CD4-positive, alpha-beta T cell treated with Interleukin-12 subunit alpha and Interleukin-12 subunit beta, for 1 hour (primary cell): ENCODE measurements around the gene DNER.

ENCODE experiments used
- DNase-seq: peaks from one replicate; pipeline ENCODE4 v3.0.0-alpha.2; 2020

DNER gene

GRCh38 chr2:229477269-229477755, 237.0 kb downstream of the DNER start:
- no peak for DNase-seq

GRCh38 chr2:229475778-229476177, 238.6 kb downstream of the DNER start:
- DNase-seq: no peak

- DNase-seq: no peak
These were observed 240.2 kb downstream of the DNER start for GRCh38 chr2:229474125-229474524.

DNA sequence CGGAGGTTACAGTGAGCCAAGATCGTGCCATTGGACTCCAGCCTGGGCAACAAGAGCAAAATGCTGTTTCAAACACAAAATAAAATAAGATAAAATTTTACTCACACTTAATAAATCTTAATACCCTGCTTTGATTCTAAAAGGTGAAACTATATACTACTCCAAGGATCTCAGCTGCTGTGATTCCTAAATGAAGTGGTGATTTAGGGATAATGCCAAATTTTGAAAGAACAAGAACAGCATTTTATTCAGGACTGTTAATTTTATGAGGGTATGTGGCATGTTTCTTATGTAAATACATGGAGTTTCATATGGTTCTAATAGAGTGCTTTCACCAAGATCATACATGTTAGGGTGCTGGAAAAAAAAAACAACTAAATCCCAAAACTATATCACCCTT, 243.6 kb downstream of the DNER start:
- no peak for DNase-seq

DNA sequence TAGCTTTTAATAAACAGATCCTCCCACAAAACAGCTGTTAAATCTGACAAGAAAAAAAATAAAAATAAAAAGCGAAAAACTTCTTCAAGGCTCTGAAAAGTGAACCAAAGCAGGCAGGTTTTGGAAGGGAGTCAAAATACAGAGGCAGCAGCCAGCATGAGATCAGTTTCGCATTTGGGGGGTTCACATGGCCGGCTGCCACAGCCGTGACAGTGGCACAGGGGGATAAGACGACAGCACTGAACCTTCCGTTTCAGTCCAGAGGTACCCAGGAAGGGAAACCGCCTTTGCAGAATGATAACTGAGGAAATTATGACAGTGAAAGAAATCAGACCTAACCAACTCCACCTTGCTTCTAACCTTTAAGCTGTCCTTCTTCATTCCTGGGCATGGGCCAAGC, 246.6 kb downstream of the DNER start:
- no peak for DNase-seq

DNA sequence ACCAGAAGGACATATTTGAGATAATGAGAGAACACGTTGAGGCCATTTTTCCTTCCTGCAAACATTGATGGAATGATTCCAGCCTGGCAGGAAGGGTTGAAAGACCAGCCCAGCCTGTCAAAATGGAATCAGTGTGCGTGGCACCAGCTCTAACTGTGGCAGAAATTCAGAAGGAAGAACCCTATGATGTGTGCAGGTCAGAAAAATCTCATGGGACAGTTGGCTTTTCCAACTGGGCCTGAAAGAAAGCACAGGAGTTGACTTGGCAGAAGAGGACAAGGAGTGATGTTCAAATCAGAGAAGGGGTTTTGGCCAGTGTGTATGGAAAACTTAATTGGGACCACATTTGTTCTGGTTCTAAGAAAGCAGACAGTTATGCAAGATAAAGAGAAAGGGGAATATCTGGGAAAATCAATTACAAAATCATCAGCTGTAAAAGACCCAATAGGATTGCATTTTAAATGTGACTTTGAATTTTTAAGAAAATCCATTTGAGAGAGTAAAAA, 250.5 kb downstream of the DNER start:
- DNase-seq: no peak

DNA sequence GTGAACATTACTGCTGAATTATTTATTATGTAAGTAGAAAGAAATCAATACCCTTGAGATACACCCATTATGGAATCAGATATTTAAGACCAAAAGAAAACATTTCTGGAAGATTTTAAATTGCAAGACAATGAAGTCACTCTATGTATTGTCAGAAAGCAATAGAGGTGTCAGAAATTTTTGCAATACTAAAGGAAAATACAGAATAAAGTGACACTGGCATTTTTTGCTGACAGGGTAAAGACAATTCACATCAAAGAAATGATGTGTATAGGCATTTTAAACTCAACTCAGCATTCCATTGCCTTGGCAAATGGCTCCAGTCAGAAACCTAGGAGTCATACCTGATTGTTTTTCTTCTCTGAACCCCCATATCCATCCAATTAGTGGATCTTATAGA, 252.2 kb downstream of the DNER start:
- no peak for DNase-seq

DNA sequence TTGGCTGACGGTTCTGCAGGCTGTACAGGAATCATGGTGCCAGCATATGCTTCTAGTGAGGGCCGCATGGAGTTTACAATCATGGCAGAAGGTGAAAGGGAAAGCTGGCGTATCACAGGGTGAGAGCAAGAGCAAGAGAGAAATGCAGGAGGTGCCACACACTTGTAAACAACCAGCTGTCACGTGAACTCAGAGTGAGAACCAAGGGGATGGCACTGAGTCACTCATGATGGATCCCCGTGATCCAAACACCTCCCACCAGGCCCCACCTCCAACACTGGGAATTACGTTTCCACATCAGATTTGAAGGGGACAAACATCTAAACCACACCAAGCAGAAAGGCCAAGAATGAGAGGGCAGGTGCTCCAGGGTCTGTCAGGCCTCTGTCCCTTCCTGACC, 258.3 kb downstream of the DNER start:
- no peak for DNase-seq

- DNase-seq: no peak
These were observed 259.3 kb downstream of the DNER start for GRCh38 chr2:229454934-229455631.

GRCh38 chr2:229453230-229453629, 261.1 kb downstream of the DNER start:
- DNase-seq: no peak

DNA sequence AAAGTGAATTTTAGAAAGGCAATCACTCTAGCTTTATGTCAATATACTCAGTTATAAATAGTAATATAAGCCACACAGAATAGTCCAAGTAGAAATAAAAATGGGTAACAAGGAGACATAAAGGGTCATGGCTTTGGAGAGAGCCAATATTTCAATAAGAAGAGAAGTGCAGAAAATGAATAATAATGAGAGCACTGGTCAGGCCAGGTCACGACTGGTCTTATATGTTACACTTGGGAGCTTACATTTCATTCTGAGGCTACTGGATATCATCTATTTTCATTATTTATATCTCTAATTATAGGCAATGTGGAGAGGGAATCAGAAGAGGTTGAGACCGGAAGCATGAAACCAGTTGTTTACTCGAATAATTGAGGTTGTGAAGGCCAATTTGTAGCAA, 262.5 kb downstream of the DNER start:
- no peak for DNase-seq

DNA sequence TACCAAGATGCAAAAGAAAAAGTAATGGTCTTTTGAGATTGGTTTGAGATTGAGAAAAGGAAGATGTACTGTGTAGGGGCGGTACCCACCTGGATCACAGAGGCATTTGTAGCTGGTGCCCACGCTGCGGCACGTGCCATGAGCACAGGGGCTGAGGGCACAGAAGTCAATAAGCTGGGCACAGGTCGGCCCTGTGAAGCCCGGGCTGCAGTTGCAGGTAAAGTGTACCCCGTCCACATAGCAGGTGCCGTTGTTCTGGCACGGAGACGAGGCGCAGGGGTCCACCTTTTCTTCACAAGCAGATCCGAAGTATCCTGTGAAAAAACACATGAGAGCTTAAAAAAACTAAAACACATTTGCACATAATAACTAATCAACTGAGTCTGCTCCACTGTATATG, 267.1 kb downstream of the DNER start:
- no peak for DNase-seq

GRCh38 chr2:229446350-229446749, 268.0 kb downstream of the DNER start:
- no peak for DNase-seq

- DNase-seq: no peak
These were observed 268.7 kb downstream of the DNER start for GRCh38 chr2:229445501-229446211.

GRCh38 chr2:229445019-229445418, 269.3 kb downstream of the DNER start:
- no peak for DNase-seq

GRCh38 chr2:229443546-229444268, 270.6 kb downstream of the DNER start:
- no peak for DNase-seq

GRCh38 chr2:229443141-229443540, 271.2 kb downstream of the DNER start:
- no peak for DNase-seq

DNA sequence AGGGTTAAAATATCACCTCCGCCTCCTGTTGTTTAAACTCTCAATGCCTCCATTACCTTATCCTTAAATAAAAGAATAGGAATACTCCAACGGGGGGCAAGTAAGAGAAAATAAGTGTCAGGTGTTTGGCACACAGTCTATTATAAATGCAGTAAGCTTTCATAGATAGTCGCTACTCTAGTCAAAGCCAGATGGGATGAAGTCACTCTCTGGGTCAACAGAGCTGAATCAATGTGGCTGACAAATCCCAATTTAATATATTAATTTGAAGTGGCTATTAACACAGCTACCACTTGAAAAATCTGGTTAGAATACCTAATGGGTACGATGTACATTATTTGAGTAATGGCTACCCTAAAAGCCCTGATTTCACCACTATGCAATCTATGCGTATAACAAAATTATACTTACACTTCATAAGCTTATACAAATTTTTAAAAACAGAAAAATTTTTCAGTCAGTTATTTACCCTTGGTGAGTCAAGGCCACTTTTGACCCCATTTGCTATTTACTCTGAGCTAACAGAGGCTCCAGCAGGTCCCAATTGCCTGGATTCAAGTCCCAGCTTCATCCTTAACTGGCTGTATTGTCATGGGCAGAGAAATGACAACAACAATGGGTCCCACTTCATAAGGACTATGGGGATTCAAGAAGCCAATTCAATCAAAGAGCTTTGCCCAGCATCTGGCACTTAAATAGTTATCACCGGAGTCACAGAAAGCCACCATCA, 275.8 kb downstream of the DNER start:
- DNase-seq: no peak

GRCh38 chr2:229437467-229437866, 276.9 kb downstream of the DNER start:
- no peak for DNase-seq

DNA sequence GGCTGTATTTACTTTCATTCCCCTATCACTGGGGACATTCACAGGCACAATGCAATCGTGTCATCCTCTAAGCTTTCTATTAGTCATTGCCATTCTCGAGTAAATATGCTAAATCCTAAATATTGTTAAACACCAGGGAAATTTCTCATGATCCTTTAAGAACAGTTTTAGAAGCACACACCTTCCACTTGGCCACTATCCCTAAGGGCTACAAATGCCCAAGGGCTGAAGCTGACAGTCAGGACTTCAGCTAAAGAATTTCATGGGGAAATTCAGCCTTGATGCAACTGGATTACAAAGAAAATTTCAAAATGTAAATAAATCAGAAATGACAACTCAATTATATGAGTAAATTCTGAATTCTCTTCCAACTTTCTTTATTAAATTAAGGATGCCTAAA, 280.2 kb downstream of the DNER start:
- no peak for DNase-seq

GRCh38 chr2:229433351-229433750, 281.0 kb downstream of the DNER start:
- DNase-seq: no peak

- no peak for DNase-seq
These were observed 282.9 kb downstream of the DNER start for GRCh38 chr2:229431327-229431954.

GRCh38 chr2:229429589-229429988, 284.8 kb downstream of the DNER start:
- no peak for DNase-seq
